ENCODE measurements around the gene RAB33A. TPM values are rescaled to one million over a fixed set of nuclear protein-coding genes. Genes with fewer than 3 reads are reported as not detected.
A peak's percentile ranks its signal among the peaks of the same experiment; 100 is the strongest.

RAB33A gene
- polyA plus RNA-seq, 1 experiment = 5.1 TPM

DNA sequence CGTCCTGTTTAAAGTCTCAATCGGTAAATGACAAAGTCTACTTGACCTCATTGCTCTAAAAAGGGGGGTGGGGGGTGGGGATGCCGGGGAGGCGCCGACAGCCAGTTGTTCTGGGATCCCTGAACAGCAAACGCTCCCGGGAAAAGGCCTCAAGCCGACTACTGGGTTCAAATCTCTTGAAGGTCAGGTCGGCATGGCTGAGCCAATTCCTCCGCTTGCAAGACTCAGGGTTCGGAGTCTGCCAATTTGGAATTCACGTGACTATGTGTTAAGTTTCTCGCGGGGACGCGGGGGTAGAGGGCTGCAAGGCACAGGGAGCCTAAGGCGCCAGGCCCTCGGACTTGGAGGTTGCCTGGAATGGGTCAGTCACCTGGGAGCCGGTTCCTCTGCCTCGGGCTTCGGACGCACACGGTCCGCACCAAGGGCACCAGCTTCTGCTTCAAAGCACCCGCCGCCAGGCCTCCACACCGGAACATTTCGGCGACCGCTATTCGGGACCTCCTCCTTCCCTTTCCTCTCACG is 6.5 kb upstream of the RAB33A start:
- no peaks in the 10 kb centered on the region for H3K36me3 ChIP-seq (ENCODE audit: control insufficient read depth, insufficient read depth, low read length)
- DNase-seq (ENCODE audit: low read depth) = no peak
- no peaks in the 10 kb centered on the region for H3K27me3 ChIP-seq (ENCODE audit: control insufficient read depth, insufficient read depth, low read length)
- peak overlapping the region; percentile 75 for H3K4me3 ChIP-seq (ENCODE audit: low read depth, low read length)
- CTCF ChIA-PET = interaction anchor here (1.2 to 1.5 kb wide), 2 partner anchors 44 to 46 kb away, joined by 3 to 4 read pairs; no protein-coding TSS in a partner anchor
- TF ChIP-seq, protein P1, sequence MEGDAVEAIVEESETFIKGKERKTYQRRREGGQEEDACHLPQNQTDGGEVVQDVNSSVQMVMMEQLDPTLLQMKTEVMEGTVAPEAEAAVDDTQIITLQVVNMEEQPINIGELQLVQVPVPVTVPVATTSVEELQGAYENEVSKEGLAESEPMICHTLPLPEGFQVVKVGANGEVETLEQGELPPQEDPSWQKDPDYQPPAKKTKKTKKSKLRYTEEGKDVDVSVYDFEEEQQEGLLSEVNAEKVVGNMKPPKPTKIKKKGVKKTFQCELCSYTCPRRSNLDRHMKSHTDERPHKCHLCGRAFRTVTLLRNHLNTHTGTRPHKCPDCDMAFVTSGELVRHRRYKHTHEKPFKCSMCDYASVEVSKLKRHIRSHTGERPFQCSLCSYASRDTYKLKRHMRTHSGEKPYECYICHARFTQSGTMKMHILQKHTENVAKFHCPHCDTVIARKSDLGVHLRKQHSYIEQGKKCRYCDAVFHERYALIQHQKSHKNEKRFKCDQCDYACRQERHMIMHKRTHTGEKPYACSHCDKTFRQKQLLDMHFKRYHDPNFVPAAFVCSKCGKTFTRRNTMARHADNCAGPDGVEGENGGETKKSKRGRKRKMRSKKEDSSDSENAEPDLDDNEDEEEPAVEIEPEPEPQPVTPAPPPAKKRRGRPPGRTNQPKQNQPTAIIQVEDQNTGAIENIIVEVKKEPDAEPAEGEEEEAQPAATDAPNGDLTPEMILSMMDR (IDR thresholded peaks at IDR 0.05; ENCODE audit: insufficient read depth, low read depth, low read length) = no peak
- POLR2A ChIA-PET = no interaction called here

- no peaks in the 10 kb centered on the region for H3K36me3 ChIP-seq (ENCODE audit: control insufficient read depth, insufficient read depth, low read length)
- CTCF ChIA-PET = interaction anchor here (1.2 to 1.5 kb wide), 2 partner anchors 45 to 46 kb away, joined by 3 to 4 read pairs; no protein-coding TSS in a partner anchor
- peak; percentile 76 for DNase-seq (ENCODE audit: low read depth)
- POLR2A ChIA-PET = no interaction called here
- H3K4me3 ChIP-seq (ENCODE audit: low read depth, low read length) = peak within 1 kb of the TSS; percentile 75
- H3K27me3 ChIP-seq (ENCODE audit: control insufficient read depth, insufficient read depth, low read length) = no peaks in the 10 kb centered on the region
- TF ChIP-seq, protein P1 (IDR thresholded peaks at IDR 0.05; ENCODE audit: insufficient read depth, low read depth, low read length) = no peak
These were observed 5.9 kb upstream of the RAB33A start, which contains the start of gene AIFM1 for GRCh38 chrX:130165703-130166502. Gene AIFM1 (minus strand): TSS chrX:130165841. CDS start chrX:130165656, 185 bp downstream.

DNA sequence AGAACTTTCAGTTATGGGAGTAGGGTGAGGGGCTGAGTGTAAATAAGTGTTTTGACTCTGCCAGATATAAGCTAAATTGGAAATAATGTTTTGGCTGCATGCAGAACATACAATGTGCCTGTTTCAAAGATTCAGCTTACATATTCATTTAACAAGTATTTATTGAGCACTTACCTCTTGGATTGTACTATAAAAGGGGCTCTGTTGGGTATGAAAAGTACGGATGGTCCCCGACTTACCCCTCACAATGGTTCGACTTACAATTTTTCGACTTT is 5.3 kb upstream of the RAB33A start:
- TF ChIP-seq, protein P1 (IDR thresholded peaks at IDR 0.05; ENCODE audit: insufficient read depth, low read depth, low read length) = no peak
- H3K27me3 ChIP-seq (ENCODE audit: control insufficient read depth, insufficient read depth, low read length) = no peaks in the 10 kb centered on the region
- ChIA-PET POLR2A (no interaction called here), CTCF (interaction anchor here (1.2 to 1.5 kb wide), 2 partner anchors 45 to 47 kb away, joined by 3 to 4 read pairs; no protein-coding TSS in a partner anchor)
- H3K36me3 ChIP-seq (ENCODE audit: control insufficient read depth, insufficient read depth, low read length) = no peaks in the 10 kb centered on the region
- H3K4me3 ChIP-seq (ENCODE audit: low read depth, low read length) = peak overlapping the region; percentile 75
- no peak for DNase-seq (ENCODE audit: low read depth)

DNA sequence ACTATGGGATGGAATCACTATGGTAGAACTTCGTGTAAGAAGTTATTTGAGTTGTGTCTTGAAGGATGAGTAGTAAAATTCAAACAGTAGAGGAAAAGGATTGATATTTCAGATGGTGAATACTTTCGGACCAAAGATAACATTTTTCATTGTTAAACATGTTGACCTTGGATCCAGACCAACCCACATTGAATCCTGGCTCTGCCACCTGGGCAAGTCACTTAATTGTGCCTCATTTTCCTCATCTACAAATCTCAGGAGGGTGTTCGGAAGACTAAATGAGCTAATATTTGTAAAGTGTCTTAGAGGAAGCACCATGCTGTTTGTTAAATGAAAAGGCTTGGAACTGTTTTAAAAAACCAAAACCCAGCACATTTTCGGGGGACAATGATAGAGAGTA is 4.7 kb upstream of the RAB33A start:
- POLR2A ChIA-PET = no interaction called here
- TF ChIP-seq, protein P1 (IDR thresholded peaks at IDR 0.05; ENCODE audit: insufficient read depth, low read depth, low read length) = no peak
- Histone ChIP-seq H3K27me3 (ENCODE audit: control insufficient read depth, insufficient read depth, low read length) (no peaks in the 10 kb centered on the region), H3K36me3 (ENCODE audit: control insufficient read depth, insufficient read depth, low read length) (no peaks in the 10 kb centered on the region), H3K4me3 (ENCODE audit: low read depth, low read length) (peak overlapping the region; percentile 75; the same call in 1 of the 2 replicates)
- CTCF ChIA-PET = no interaction called here
- DNase-seq (ENCODE audit: low read depth) = no peak

DNA sequence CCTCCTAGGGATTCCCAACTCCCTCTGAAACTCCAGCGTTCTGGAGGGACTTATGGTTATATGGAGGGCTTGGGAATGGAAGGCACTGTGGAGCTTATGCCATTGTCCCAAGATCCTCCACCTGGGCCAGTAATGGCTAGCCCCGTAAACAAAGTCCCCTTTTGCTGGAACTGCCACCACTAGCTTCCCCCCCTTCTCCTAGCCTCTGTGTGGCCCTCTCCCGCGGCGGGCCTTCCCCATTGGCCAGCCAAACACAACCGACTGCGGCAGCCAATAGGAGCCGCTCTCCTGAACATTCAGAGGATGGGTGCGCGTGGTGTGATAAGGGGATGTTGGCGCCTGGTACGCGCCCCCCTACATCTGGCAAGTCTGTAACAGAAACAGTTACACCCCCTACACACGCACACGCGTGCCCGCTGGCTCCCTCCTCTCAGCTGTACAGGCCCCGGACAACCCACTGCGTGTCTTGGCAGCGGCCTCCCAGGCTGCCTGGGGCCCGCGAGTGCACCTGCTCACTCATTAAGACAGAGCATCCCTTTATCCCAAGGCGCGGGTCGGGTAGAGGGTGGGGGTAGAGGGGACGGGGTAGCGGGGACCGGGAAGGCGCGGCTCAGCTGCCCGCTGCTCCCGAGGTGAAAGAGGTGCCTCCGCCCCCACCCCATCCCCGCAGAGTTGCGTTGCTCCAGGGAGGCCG is 863 bp upstream of the RAB33A start:
- no peaks in the 10 kb centered on the region for H3K36me3 ChIP-seq (ENCODE audit: control insufficient read depth, insufficient read depth, low read length)
- TF ChIP-seq, protein P1 (IDR thresholded peaks at IDR 0.05; ENCODE audit: insufficient read depth, low read depth, low read length) = no peak
- ChIA-PET POLR2A (no interaction called here), CTCF (interaction anchor here (0.7 to 1.6 kb wide), 3 partner anchors 21 to 110 kb away, joined by 3 read pairs; no protein-coding TSS in a partner anchor)
- DNase-seq (ENCODE audit: low read depth) = no peak
- peak overlapping the region; percentile 44 for H3K4me3 ChIP-seq (ENCODE audit: low read depth, low read length)
- H3K27me3 ChIP-seq (ENCODE audit: control insufficient read depth, insufficient read depth, low read length) = no peaks in the 10 kb centered on the region

Data from BJ (cell line).